ENCODE data around the gene HIP1R.

GRCh38 chr12:122847516-122847836 lies 12.2 kb downstream of the HIP1R start:
- TF ChIP-seq, protein P1, sequence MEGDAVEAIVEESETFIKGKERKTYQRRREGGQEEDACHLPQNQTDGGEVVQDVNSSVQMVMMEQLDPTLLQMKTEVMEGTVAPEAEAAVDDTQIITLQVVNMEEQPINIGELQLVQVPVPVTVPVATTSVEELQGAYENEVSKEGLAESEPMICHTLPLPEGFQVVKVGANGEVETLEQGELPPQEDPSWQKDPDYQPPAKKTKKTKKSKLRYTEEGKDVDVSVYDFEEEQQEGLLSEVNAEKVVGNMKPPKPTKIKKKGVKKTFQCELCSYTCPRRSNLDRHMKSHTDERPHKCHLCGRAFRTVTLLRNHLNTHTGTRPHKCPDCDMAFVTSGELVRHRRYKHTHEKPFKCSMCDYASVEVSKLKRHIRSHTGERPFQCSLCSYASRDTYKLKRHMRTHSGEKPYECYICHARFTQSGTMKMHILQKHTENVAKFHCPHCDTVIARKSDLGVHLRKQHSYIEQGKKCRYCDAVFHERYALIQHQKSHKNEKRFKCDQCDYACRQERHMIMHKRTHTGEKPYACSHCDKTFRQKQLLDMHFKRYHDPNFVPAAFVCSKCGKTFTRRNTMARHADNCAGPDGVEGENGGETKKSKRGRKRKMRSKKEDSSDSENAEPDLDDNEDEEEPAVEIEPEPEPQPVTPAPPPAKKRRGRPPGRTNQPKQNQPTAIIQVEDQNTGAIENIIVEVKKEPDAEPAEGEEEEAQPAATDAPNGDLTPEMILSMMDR (IDR thresholded peaks at IDR 0.05) = no peak
- no peak for TF ChIP-seq ZFX (IDR thresholded peaks at IDR 0.05; ENCODE audit: borderline replicate concordance)
